GM04503 (cell line): ENCODE results near the gene MRPS23.
"Not testable (repeated sequence)": the region's sequence is repeated elsewhere in the genome, so short reads cannot be mapped to it uniquely, and the experiment has no call there.

Experiments
- DNase-seq: peaks from one replicate; pipeline ENCODE4 v3.0.0-alpha.2; 2012; ENCODE audit warnings: low read depth

The MRPS23 gene

DNA sequence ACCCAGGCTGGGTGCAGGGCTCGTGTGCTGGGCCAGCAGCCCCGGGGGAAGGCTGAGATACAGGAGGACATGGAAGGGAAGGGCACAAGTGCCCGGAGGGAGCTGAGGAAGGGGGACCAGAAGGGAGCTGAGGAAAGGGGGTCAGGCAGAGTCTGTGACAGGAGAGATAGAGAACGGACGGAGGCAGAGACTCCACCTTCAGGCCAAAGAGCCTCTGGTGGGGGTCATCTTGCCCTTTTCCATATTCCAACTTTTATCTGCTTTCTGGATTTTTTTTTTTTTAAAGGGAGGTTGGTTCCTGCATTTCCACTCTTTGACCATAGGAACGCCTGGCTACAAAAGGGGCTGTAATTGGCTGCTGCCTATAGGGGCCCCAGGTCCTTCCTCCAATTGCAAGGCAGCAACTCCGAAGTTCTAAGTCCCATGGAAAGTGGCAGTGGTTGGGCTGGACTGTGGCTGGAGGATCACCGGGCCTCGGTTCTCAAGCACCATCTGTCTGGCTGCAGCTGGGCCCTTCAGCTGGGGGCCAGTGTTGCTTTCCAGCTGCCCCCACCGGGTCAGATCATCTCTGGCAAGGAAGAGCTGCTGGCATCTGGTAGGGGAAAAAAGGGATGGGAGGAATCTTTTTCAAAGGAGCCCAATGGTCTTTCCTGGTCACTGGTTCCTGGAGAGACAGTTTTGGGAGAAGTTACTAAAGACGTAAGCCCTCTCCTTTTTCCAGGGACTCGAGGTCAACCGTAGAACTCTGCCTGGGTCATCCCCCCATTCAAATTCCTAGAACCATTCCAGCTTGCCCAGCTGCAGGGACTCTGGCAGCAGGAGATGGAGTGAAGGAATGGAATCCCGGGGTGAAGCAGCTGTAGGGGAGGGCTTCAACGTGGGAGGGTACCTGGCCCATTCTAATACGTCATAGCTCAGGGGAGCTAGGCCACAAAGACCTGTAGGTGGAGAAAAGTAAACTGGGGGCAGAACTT is 13.1 kb upstream of the MRPS23 start:
- no peak for DNase-seq

DNA sequence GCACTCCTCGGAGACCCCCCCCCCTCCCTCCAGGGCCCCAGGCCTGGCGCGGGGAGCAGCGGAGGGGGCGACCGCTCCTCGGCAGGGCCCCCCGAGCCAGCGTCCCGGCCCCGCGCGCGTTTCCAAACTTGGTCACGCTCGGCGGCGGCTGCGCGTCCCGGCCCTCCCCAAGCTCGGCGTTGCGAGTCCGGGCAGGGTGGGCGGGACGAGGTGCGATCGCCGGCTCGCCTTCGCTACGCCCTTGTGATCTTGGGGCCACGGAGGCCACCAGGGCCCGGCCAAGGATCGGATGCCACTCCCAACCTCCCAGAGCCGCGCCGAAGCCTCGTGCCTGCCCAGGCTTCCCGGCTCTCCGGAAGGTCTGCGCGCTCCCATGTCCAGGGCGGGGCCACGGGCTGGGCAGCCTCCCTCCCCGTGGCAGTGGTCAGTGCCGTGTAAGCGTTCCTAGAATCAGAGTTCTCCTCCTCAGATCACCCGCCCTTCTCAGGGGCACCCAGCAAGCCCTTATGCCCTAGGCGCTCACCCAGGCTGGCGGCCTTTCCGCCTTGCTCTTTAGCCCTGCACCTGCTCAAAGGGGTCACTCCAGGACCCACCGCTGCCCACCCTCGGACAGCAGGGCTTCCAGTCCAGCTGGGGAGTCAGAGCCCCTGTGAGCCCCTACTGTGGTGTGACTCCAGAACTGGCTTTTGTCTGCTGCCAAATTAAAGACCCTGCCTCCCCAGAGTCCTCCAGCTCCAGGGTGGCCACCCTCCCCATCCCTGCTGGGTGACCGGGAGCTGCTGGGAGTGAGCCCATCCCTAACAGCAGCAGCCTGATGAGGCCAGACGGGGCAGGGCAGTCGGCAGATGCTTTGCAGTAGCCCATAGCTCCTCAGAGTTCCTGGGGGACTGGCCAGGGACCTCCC is 12.2 kb upstream of the MRPS23 start:
- no peak for DNase-seq

DNA sequence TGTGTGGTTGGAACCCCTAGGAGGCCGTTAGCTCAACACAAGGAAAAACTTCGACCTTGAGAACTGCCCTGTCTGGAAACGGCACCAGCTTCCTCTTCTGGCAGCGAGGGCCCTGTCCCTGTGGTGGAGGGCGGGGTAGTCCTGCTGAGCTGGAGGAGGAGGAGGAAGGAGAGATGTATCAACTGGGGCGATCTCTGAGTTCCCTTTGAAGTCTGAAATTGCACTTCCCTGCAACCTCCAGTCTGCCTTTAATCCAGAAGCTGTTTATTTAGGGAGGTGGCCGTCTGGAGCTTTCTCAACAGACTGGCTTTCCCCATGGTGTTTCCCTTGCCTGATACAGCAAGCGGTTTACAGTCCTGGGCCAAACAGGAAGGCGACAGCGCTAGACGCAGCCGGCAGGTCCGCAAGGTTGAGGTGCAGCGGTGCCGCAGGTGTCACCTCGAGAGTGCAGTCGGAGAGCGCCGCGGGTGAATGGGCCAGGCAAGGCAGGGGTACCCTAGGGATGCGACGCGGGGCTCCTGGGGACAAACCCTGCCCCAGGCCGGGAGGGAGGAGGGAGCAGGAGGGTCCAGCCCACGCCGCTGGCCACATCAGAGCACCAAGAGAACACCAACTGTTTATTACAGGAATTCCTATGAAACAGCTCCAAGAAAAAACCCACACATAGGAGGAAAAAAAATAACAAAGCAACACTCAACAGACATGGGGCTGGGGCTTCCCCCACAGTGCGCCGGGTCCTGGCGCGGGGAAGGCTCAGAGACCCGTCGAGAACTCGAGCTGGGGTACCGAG is 11.4 kb upstream of the MRPS23 start:
- no peak for DNase-seq

DNA sequence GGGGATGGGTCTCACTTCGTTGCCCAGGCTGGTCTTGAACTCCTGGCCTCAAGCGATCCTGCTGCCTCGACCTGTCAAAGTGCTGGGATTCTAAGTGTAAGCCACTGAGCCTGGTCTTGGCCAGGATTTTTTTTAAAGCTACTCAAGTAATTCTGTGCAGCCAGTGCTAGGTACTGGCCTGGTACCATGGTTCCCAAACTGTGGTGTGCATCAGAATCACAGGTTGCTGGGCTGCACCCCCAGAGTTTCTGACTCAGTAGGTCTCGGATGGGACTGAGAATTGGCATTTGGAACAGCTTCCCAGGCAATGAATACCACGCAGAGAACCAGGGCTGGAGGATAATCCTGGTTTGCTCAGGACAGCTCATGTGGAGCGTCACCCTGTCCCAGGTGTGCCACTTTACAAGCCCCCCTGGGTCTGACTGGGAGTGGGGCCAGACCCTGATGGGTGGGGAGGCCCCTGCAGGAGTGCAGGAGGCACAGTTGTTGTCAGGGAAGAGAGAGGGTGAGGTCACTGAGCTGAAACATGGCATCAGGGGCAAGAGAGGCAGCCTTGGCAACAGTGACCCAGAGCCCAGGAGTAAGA is 10.7 kb upstream of the MRPS23 start:
- no peak for DNase-seq

DNA sequence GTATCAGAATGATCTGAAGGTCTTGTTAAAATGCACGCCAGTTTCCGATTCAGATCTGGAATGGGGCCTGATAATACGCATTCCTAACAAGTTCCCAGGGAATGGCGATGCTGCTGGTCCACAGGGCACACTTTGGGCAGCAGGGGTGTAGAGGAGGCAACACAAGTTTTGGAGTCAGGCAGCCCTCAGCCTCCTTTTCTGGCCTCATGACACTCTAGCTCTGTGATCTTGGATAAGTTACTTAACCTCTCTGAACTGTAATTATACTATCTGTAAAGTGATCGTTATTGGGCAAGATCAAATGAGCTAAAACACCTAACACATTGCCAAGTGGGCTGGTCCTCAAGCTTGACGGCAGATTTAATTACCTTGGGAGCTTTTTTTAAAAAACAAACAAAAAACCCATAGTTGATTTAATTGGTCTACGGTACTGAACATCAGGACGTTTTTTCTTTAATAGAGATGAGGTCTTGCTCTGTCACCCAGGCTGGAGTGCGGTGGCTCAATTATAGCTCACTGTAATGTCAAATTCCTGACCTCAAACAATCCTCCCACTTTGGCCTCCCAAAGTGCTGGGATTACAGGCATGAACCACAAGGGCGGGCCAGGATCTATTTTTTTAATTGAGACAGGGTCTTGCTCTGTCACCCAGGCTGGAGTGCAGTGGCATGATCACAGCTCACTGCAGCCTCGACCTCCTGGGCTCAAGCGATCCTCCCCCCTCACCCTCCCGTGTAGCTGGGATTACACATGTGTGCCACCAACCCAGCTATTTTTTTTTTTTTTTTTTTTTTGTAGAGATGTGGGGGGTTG is 10.0 kb upstream of the MRPS23 start:
- DNase-seq = no peak

DNA sequence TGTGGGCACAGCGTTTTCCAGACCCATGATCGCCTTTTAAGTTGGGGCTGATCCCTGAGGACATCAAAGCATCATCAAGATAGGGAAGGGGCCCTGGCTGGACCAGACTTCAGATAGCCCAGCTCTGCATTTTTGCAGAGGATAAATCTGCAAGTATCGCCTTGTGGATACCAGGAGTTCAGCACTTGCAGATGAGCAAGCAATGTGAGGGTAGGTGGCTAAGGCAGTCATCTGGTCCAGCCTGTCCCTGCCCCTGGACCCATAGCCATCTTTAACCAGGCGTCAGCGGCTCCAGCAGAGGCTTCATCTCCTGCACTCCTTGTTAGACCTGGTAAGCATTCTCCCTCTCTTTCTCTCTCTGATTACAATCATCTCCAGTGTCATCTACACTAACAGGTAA is 9.0 kb upstream of the MRPS23 start:
- no peak for DNase-seq

DNA sequence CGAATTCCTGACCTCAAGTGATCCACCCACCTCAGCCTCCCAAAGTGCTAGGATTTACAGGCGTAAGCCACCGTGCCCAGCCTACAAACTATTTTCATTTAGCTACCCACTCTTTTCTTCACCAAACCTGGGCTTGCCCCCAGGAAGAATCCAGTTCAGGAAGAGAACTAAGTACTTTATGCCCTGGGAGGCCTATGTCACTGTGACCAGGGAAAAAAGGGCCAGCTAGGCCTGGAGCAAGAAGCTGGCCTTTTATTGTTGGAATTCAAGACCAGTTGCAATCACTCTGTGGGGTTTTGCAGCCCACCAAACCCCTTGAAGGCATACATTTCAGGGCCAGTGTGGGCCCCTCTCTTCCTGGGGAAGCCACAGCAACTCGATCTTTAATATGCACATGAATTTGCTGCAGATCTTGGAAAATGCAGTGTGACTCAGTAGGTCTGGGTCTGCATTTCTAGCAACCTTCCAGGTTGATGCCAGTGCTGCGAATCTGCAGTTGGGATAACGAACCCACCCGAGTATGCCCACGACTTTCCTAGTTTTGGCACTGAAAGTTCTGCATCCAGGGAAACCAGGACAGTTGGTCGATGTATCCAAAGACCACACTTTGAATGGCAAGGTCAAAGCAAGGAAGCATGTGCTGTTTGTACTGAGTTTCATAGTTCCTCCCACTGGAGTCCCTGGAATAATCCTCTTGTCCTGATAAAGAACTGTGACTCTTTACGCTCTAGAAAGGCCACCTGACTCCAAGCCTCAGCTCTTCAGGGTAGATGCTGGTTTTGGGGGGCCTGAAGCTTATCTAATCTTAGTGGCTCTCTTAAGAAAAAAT is 7.2 kb upstream of the MRPS23 start:
- no peak for DNase-seq

DNA sequence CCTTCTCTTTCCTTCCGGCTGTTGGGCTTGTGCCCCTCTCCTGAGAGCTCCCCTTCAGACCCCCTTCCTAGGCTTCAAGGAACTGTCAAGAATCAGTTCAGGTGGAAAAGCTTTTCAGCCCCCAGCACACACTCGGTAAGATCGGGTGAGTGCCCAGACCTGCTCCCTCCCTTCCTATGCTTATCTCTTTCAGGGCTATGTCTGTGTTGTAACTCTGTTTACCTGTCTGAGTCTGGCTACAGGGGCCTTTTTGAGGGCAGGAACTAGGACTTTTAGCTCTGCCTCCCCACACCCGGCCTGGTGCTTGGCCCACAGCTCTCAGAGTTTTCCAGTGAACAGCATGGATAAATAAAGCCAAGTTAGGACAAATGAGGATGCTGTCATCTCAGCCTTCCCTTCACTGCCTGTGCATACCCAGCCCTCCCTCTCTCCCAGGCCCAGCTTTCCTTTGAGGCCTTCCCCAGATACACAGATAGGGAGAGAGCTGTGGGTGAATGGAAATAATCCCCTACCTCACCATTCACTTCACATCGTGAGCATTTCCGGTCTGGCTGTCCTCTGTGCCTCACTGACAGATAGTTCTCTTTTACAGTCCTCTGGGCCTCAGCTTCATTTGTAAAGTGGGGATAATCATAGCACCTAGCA is 5.7 kb upstream of the MRPS23 start:
- no peak for DNase-seq

DNA sequence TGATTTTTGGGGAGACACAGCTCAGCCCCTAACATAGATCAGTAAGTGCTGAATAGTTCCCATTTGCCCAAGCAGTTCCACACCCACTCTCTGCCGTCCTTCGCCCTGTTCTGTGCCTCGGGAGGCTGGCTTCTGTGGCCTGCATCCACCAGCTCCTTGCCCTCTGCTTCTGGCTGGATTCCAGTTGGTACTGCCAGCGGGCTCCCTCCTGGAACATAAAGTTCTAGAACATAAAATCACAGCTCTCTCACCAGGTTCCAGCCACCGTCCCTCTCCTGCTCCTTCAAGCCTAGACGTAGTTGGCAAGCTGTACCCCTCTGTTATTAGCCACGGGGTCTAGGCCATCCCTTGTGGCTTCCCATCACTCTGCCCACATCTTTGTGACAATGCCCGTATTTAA is 3.9 kb upstream of the MRPS23 start:
- no peak for DNase-seq

DNA sequence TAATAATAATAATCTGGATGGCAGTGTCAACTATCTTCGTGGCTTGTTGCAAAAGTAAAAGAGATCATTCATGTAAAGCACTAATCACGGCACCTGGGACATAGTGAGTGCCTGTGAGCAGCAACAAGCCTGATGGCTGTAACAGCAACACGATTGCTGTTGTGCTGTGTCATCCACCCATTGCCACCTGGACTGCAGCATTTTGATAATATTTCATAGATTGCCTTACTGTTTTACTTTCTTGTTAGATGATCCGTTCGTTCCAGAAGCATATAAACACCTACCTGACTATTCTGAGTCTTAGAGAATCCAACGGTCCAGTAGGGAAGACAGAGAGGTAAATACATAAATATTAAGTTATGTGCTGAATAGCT is 3.1 kb upstream of the MRPS23 start:
- DNase-seq = no peak

DNA sequence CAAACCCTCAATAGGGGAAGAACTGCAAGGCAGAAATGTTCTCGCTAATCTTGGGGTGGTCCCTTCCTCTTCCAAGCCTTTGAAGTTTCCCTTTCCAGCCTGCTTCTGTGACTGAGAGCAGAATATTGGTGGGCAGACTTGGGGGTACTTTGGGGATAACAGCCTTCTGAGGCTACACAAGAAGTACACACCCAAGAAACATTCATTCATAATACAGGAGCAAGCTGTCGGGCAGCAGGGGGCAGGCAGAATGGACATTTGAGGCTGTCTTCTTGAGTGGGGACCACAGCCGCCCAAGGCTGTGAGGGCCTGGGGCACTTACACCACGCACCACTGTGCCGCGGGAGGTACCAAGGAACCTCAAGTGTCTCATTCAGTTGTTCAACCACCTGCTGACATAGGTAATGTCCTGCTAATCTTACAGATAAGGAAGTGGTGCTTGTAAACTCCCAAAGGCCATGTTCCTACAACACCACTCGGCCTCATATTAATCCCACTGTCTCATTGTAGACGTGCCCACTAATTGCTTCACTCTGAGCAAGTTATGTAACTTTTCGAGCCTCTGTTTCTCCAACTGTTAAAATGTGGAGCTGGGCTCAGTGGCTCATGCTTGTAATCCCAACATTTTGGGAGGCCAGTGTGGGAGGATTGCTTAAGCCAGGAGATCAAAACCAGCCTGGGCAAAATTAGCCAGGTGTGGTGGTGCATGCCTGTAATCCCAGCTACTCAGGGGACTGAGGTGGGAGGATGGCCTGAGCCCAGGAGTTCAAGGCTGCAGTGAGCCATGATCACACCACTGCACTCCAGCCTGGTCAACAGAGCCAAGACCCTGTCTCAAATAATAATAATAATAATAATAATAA is 2.5 kb upstream of the MRPS23 start:
- DNase-seq = no peak

DNA sequence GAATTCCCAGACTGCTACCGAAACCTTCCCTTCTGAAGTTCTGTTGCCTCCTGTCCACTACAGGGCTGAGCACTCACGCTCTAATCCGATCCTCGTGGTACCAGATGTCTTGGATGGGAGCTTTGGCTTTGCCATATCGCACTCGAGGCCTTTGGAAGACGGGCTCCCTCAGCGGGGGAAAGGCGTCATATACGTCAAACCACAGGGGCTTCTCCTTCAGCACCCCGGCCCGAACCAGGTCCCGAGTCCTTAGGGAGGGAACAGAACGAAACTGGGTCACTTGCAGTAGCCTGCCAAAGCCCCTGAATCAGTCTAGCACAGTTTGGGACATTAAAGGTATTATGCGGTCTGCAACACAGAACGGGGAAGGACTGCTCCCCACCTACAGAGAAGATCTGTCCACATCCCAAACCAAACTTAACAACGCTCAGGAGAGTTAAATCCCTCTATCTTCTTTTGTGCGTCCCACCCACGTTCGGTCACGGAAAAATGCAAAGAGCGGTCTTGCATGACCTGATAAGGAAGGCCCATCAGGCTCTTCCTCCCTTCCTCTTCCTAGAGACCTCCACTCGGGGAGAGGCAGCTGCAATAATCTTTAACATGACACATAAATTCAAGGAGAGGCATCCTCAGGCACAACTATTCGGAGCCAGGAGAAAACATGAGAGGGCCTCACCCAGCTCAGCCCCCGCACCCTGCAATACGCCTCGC is 526 bp downstream of the MRPS23 start:
- DNase-seq = no peak

DNA sequence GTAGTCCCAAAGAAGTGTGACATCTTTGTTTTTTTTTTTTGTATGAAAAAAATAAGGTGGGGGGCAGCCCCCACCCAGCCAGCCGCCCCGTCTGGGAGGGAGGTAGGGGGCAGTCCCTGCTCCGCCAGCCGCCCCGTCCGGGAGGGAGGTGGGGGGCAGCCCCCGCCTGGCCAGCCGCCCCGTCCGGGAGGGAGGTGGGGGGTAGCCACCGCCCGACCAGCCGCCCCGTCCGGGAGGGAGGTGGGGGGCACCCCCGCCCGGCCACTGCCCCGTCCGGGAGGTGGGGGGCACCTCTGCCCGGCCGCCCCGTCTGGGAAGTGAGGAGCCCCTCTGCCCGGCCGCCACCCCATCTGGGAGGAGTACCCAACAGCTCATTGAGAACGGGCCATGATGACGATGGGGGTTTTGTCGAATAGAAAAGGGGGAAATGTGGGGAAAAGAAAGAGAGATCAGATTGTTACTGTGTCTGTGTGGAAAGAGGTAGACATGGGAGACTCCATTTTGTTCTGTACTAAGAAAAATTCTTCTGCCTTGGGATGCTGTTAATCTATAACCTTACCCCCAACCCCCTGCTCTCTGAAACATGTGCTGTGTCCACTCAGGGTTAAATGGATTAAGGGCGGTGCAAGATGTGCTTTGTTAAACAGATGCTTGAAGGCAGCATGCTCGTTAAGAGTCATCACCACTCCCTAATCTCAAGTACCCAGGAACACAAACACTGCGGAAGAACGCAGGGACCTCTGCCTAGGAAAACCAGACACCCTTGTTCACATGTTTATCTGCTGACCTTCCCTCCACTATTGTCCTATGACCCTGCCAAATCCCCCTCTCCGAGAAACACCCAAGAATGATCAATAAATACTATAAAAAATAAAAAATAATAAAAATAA is 3.5 kb downstream of the MRPS23 start:
- not testable (repeated sequence) for DNase-seq

DNA sequence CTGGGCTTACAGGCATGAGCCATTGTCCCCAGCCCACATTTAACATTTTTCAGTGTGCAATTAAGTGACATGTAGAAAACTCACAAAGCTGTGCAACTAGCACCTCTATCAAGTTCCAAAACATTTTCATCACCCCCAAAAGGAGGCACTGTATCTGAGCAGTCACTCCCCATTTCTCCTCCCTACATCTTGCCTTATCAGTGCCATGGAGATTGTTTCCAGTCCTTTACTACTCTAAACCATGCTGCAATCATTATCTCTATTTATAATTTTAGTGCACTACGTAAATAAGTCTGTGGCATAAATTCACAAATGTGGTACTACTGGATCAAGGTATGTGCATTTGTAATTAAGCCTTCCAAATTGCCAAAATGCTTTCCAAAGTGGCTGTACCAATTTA is 7.6 kb downstream of the MRPS23 start:
- DNase-seq = no peak

DNA sequence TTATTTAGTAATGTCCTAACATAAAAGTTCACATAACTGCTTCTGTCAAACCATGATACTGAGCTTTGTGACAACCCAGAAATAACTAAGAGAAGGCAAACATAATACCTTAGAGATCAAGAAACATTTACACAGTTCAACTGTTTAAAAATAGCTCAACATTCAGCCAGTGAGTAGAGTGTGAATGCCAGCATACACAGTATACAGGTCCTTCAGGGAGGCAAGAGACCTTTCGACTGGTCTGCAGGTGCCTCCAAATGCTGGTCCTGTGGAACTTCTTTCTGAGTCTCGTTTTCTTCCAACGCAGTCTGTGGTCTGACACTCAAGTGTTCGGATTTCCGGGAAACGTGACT is 10.3 kb downstream of the MRPS23 start:
- no peak for DNase-seq

DNA sequence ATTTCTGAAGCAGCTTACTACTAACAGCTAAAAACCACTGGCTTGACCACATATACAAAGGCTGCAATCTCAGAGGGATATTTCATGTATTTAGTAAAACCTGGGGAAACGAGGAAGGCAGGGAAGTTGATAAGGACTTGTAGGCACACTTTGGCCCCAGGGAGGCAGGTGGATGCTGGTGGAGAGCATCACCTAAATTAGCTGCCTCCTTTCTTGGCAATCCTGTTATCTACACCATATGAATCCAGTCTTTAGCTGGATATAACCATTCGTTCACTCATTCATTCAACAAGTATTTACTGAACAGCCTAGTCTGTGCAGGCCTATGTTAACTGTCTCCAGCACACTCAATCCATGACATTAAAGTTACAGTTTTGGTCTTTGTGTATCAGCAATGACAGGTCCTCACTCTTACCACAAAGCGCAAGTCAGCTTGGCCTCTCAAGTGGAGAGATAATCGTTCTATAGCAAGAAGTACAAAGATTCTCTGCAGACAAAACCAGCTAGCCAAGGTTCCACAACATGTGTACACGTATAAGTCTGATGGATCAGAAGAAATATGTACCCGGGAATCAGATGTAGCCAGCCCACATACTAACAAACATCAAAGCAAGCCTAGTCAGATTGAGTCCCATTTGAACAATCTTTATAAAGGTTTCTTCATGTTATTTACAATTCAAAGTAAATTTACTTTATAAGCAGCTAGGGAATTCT is 10.8 kb downstream of the MRPS23 start:
- DNase-seq = no peak
